Kidney (tissue), 14 donors: ENCODE measurements around the gene SUPT5H. TPM values are rescaled to one million over a fixed set of nuclear protein-coding genes. Genes with fewer than 3 reads are reported as not detected.
A peak's percentile ranks its signal among the peaks of the same experiment; 100 is the strongest.

Experiments used
- DNase-seq, 5 donors: peaks; one replicate each; pipeline ENCODE4 v3.0.0-alpha.2; 2013 to 2020
- FAIRE-seq: peaks from 2 replicates; lab custom pipeline; 2012; peaks lifted over from hg19 to GRCh38; lab: Jason Lieb, UNC
- H3K27ac ChIP-seq, 2 donors: one replicate each; pipeline ENCODE4 v1.7.0; 2013; ENCODE audit warnings: low read depth in 2 of 2, low read length in 2 of 2, inconsistent platforms in 1 of 2
- H3K27me3 ChIP-seq: one replicate; pipeline ENCODE4 v1.7.1; 2013; ENCODE audit warnings: low read length, inconsistent platforms; ENCODE audit not compliant: control insufficient read depth, insufficient read depth
- H3K36me3 ChIP-seq, 3 donors: one replicate each; pipeline versions ENCODE4 v1.7.0 to v1.7.1; 2013; ENCODE audit warnings: low read length in 3 of 3, control low read depth in 1 of 3, inconsistent platforms in 1 of 3; ENCODE audit not compliant: insufficient read depth in 3 of 3, control insufficient read depth in 2 of 3
- H3K4me1 ChIP-seq, 3 donors: one replicate each; pipeline versions ENCODE4 v1.7.0 to v1.7.1; 2013; ENCODE audit warnings: low read length in 3 of 3, inconsistent platforms in 1 of 3, low read depth in 1 of 3; ENCODE audit not compliant: control insufficient read depth in 2 of 3, insufficient read depth in 2 of 3
- H3K4me3 ChIP-seq, 3 donors: one replicate each; pipeline versions ENCODE4 v1.7.0 to v1.8.1; 2013; ENCODE audit warnings: low read length in 3 of 3, control low read depth in 1 of 3, inconsistent platforms in 1 of 3
- H3K9ac ChIP-seq, 3 donors: one replicate each; pipeline versions ENCODE4 v1.7.0 to v1.7.1; 2013; ENCODE audit warnings: low read length in 3 of 3, control low read depth in 1 of 3, inconsistent platforms in 1 of 3
- H3K9me3 ChIP-seq, 3 donors: one replicate each; pipeline versions ENCODE4 v1.7.0 to v1.7.1; 2013; ENCODE audit warnings: low read length in 3 of 3, control low read depth in 1 of 3, inconsistent platforms in 1 of 3; ENCODE audit not compliant: control insufficient read depth in 2 of 3, insufficient read depth in 1 of 3
- intact Hi-C: fragments of 100-400 bp; cut with DNase I; formaldehyde crosslinking; loops from one replicate; pipeline ENCODE4 v1.11.1; 2022
- polyA plus RNA-seq: library from polyadenylated mRNA; stranded (reverse); fragments of 350-450 nt; fragmentation: Illumina TruSeq; extraction: RNeasy Lipid Tissue Mini Kit (QIAGEN cat#74804); gene quantifications from one replicate; pipeline ENCODE4 v1.2.3, GENCODE V29; 2014; ENCODE audit warnings: low read depth, low replicate concordance; ENCODE audit not compliant: insufficient read depth
- total RNA-seq: library from RNA; stranded (reverse); fragmentation: NEBNext Ultra II Directional; extraction: Animal tissue kit (Norgen Biotek cat#: 25700); gene quantifications from one replicate; pipeline ENCODE4 v1.2.1, GENCODE V29; 2021
- TF ChIP-seq, protein P1 (sequence below): IDR thresholded peaks from 3 replicates; pipeline ENCODE4 v1.5.1; 2012; ENCODE audit warnings: mild to moderate bottlenecking, moderate library complexity, borderline replicate concordance; ENCODE audit not compliant: insufficient read depth; ENCODE audit errors: extremely low read depth
- donor health status: control.
- donor health status: control.
- donor health status: control.
- donor health status: control.
- donor health status: control.
- donor health status: DM: yes; HTN: yes; CAD: no.
- donor health status: Normal renal cell carcinoma (clear cell type).

Gene SUPT5H
- total and polyA plus RNA-seq, 2 donors from 2014 or later, result 106 to 123 TPM

DNA sequence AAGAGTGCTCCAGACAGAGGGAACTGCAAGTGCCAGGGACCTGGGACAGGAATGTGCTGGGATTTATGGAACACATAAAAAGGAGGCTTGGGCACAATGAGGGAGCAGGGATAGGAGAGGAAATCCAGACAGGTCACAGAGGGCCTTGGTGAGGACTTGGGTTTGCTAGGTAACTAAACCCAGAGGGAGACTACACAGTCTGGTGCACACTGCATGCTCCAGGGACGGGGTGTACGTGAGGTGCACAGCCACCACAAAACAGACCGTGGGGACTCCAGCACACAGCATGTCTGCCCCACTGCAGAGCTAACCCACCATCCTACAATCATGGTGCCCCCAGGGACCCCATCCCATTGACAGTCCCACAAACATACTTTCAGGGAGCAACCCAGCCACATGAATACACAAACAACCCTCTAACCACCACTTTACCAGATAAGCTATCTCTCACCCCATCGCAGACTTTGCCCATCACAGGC lies 44.3 kb upstream of the SUPT5H start:
- peaks cover 0 to 3% (median 0%) of the 10 kb centered on the region in 3 donors for H3K36me3 ChIP-seq
- no peaks in the 10 kb centered on the region for H3K27me3 ChIP-seq
- peak in 1 of 5 donors; percentile 77 for DNase-seq
- intact Hi-C loops, result no loop called here
- peaks cover 3 to 37% (median 28%) of the 10 kb centered on the region in 3 donors for H3K4me1 ChIP-seq
- FAIRE-seq, result no peak
- no peaks in the 10 kb centered on the region for H3K9me3 ChIP-seq
- TF ChIP-seq, protein P1, sequence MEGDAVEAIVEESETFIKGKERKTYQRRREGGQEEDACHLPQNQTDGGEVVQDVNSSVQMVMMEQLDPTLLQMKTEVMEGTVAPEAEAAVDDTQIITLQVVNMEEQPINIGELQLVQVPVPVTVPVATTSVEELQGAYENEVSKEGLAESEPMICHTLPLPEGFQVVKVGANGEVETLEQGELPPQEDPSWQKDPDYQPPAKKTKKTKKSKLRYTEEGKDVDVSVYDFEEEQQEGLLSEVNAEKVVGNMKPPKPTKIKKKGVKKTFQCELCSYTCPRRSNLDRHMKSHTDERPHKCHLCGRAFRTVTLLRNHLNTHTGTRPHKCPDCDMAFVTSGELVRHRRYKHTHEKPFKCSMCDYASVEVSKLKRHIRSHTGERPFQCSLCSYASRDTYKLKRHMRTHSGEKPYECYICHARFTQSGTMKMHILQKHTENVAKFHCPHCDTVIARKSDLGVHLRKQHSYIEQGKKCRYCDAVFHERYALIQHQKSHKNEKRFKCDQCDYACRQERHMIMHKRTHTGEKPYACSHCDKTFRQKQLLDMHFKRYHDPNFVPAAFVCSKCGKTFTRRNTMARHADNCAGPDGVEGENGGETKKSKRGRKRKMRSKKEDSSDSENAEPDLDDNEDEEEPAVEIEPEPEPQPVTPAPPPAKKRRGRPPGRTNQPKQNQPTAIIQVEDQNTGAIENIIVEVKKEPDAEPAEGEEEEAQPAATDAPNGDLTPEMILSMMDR, result no peak
- peak overlapping the region in 2 of 3 donors; percentile 1 to 40 for H3K4me3 ChIP-seq
- peak overlapping the region in 1 of 3 donors; percentile 94 for H3K9ac ChIP-seq
- H3K27ac ChIP-seq, result peak overlapping the region; percentile 97 to 99

DNA sequence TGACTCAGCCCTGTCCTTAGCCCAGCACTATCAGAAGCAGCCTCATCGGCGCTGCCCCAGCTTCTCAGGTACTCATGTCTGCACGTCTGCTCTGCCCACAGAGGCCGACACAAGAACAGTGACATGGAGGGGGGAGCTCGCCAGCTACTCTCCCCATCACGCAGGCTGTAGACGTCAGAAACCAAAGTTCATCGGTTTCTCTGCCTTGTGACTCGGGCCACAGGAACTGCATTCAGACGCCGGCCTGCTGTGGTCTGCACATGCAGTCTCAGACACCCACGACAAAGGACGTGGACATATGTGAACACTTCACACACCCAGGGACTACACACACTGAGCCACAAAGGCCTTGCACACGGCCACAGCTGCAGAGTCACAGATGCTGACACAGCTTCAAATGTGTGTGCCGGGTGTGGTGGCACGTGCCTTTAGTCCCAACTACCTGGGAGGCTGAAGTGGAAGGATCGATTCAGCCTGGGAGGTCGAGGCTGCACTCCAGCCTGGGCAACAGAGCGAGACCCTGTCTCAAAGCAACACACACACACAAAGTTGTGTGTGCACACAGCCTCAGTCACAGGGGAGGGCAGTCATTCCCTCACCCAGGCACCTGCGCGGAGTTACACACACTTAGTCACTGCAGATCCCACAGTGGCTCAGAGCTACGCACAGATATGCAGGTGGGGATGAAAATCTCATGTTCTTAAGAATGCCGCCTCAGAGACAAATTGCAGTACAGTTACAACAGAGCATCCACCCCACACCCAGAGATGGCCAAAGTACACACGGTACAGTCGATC lies 43.6 kb upstream of the SUPT5H start:
- Histone ChIP-seq H3K9me3 (no peaks in the 10 kb centered on the region), H3K36me3 (peaks cover 0 to 4% (median 0%) of the 10 kb centered on the region in 3 donors), H3K9ac (peak overlapping the region; percentile 16 to 94 (median 31)), H3K4me1 (peaks cover 3 to 39% (median 30%) of the 10 kb centered on the region in 3 donors), H3K27me3 (no peaks in the 10 kb centered on the region), H3K4me3 (peak overlapping the region; percentile 2 to 66 (median 57)), H3K27ac (peak overlapping the region; percentile 97 to 99)
- FAIRE-seq (no peak), DNase-seq (peak in 2 of 5 donors; percentile 60 to 87)
- TF ChIP-seq, protein P1, result no peak
- intact Hi-C loops, result no loop called here

DNA sequence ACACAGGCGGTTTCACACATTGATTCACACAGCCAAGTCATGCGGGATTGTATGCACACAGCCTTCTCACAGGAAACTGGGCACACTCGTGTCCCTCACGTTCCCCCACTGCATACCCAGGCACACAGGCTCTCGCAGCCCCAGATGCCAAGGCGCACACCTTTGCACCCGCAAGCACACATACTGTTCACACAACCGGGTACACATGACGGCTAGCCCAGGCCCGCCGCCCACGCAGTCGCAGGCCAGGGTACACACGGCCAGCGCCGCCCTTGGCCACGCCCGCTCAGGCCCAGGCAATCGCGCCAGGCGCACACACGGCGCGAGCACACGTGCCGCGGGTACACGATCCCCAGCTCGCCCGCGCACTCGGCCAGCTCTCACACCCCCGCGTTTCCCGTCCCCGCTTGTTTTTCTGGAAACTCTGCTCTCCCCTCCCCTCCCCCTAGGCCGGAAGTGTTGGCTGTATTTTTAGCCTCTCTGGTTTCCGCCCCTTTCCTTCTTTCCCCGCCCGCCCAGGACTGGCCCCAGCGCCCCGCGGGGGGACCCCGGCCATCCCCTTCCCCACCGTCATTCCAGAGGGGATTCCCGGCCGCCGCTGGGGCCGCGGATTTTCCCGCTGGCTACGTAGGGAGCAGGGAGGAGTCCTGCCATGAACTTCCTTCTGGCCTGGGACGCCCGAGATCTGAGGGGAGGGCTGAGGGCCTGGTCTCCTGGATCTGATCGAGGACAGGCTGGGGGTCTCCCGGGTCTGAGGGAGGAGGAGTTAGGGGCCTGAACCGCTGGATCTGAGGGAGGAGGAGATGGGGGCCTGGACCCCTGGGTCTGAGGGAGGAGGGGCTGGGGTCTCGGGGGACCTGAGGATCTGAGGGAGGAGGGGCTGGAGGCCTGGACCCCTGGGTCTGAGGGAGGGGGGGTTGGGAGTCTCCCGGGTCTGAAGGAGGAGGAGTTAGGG lies 42.8 kb upstream of the SUPT5H start:
- peak overlapping the region; percentile 18 to 66 (median 57) for H3K4me3 ChIP-seq
- H3K9ac ChIP-seq, result peak overlapping the region; percentile 31 to 94 (median 41)
- peaks cover 0 to 9% (median 0%) of the 10 kb centered on the region in 3 donors for H3K36me3 ChIP-seq
- no peaks in the 10 kb centered on the region for H3K27me3 ChIP-seq
- FAIRE-seq (no peak), DNase-seq (peak; percentile 93 to 98 (median 95))
- H3K4me1 ChIP-seq, result peaks cover 3 to 34% (median 30%) of the 10 kb centered on the region in 3 donors
- TF ChIP-seq, protein P1, result no peak
- H3K27ac ChIP-seq, result peak overlapping the region; percentile 97 to 99
- H3K9me3 ChIP-seq, result no peaks in the 10 kb centered on the region
- intact Hi-C loops, result no loop called here
